Measurements from ENCODE around the gene SLC7A5. TPM values are rescaled to one million over a fixed set of nuclear protein-coding genes. Genes with fewer than 3 reads are reported as not detected.

The SLC7A5 gene
- total RNA-seq, 2 donors from 2014 or later: 374 to 588 TPM

- WGBS, 2 experiments (ENCODE audit: insufficient coverage in 1 of 2, insufficient read length in 1 of 2): 79 to 86% methylated on average over 10 of the region's 10 CpGs
- H3K27ac Mint-ChIP-seq: peak overlapping the region; percentile 81
- peak; percentile 61 for DNase-seq
Observed at GRCh38 chr16:87784812-87785211, 84.5 kb downstream of the SLC7A5 start.

GRCh38 chr16:87782033-87782432 lies 87.3 kb downstream of the SLC7A5 start:
- TF ChIP-seq CTCF (conservative IDR thresholded peaks at IDR 0.05): no peak
- H3K27ac ChIP-seq (ENCODE audit: low read depth, low read length): no peak overlapping the region
- no peak overlapping the region for H3K9ac ChIP-seq (ENCODE audit: extremely low read depth, low read length, poor library complexity, severe bottlenecking)
- no peak for DNase-seq
- Mint-ChIP-seq H3K4me1 (peaks cover 8% of the 10 kb centered on the region), H3K4me3 (no peak overlapping the region), H3K36me3 (ENCODE audit: low read depth) (no peaks in the 10 kb centered on the region), H3K27ac (no peak overlapping the region), H3K27me3 (ENCODE audit: insufficient read depth) (peaks cover 9% of the 10 kb centered on the region), H3K9me3 (no peaks in the 10 kb centered on the region)
- 97 to 100% methylated on average over 3 to 4 of the region's 4 CpGs for WGBS, 2 experiments (ENCODE audit: insufficient coverage in 1 of 2, insufficient read length in 1 of 2)
- peaks cover 5% of the 10 kb centered on the region for H3K4me1 ChIP-seq (ENCODE audit: control insufficient read depth, insufficient read depth, low read length)
- H3K36me3 ChIP-seq (ENCODE audit: control insufficient read depth, insufficient read depth, low read length): no peaks in the 10 kb centered on the region
- H3K4me3 ChIP-seq (ENCODE audit: low read length): no peak overlapping the region
- H3K9me3 ChIP-seq (ENCODE audit: control insufficient read depth, low read length): no peaks in the 10 kb centered on the region
- H3K27me3 ChIP-seq (ENCODE audit: control insufficient read depth, insufficient read depth, low read length, poor library complexity, severe bottlenecking): no peaks in the 10 kb centered on the region

More at GRCh38 chr16:87784812-87785211, 84.5 kb downstream of the SLC7A5 start:
- Histone ChIP-seq H3K9me3 (ENCODE audit: control insufficient read depth, low read length) (no peaks in the 10 kb centered on the region), H3K4me3 (ENCODE audit: low read length) (no peak overlapping the region), H3K4me1 (ENCODE audit: control insufficient read depth, insufficient read depth, low read length) (no peaks in the 10 kb centered on the region), H3K27me3 (ENCODE audit: control insufficient read depth, insufficient read depth, low read length, poor library complexity, severe bottlenecking) (no peaks in the 10 kb centered on the region), H3K9ac (ENCODE audit: extremely low read depth, low read length, poor library complexity, severe bottlenecking) (no peak overlapping the region), H3K36me3 (ENCODE audit: control insufficient read depth, insufficient read depth, low read length) (no peaks in the 10 kb centered on the region), H3K27ac (ENCODE audit: low read depth, low read length) (no peak overlapping the region)
- peaks cover 8% of the 10 kb centered on the region for H3K4me1 Mint-ChIP-seq
- no peak for TF ChIP-seq CTCF (conservative IDR thresholded peaks at IDR 0.05)
- no peak overlapping the region for H3K4me3 Mint-ChIP-seq
- H3K36me3 Mint-ChIP-seq (ENCODE audit: low read depth): no peaks in the 10 kb centered on the region
- no peaks in the 10 kb centered on the region for H3K9me3 Mint-ChIP-seq
- peaks cover 6% of the 10 kb centered on the region for H3K27me3 Mint-ChIP-seq (ENCODE audit: insufficient read depth)

GRCh38 chr16:87780385-87780989 lies 88.8 kb downstream of the SLC7A5 start:
- DNase-seq: no peak
- H3K27me3 Mint-ChIP-seq (ENCODE audit: insufficient read depth): peaks cover 10% of the 10 kb centered on the region
- Histone ChIP-seq H3K27me3 (ENCODE audit: control insufficient read depth, insufficient read depth, low read length, poor library complexity, severe bottlenecking) (no peaks in the 10 kb centered on the region), H3K4me3 (ENCODE audit: low read length) (no peak overlapping the region), H3K27ac (ENCODE audit: low read depth, low read length) (no peak overlapping the region), H3K9ac (ENCODE audit: extremely low read depth, low read length, poor library complexity, severe bottlenecking) (no peak overlapping the region), H3K4me1 (ENCODE audit: control insufficient read depth, insufficient read depth, low read length) (peaks cover 5% of the 10 kb centered on the region), H3K36me3 (ENCODE audit: control insufficient read depth, insufficient read depth, low read length) (no peaks in the 10 kb centered on the region), H3K9me3 (ENCODE audit: control insufficient read depth, low read length) (no peaks in the 10 kb centered on the region)
- peaks cover 8% of the 10 kb centered on the region for H3K4me1 Mint-ChIP-seq
- no peaks in the 10 kb centered on the region for H3K9me3 Mint-ChIP-seq
- TF ChIP-seq CTCF (conservative IDR thresholded peaks at IDR 0.05): no peak
- no peaks in the 10 kb centered on the region for H3K36me3 Mint-ChIP-seq (ENCODE audit: low read depth)
- H3K4me3 Mint-ChIP-seq: no peak overlapping the region
- peak overlapping the region; percentile 74 for H3K27ac Mint-ChIP-seq
- 86 to 91% methylated on average over 7 to 10 of the region's 10 CpGs for WGBS, 2 experiments (ENCODE audit: insufficient coverage in 1 of 2, insufficient read length in 1 of 2)

Small RNA genes lying within 50 kb of the gene (microRNA-seq; reads per million reads assigned to microRNA genes)
- not detected for gene MIR6775 (ENCODE audit: borderline microRNAs expressed)

Other genes starting within 250 kb of the SLC7A5 start
- gene KLHDC4, start 103.5 kb downstream of the SLC7A5 start, total RNA-seq: 10 to 100 TPM; 52.8 to 58.8 TPM
- gene CA5A, start 67.0 kb upstream of the SLC7A5 start, total RNA-seq: not detected
- gene BANP, start 81.9 kb upstream of the SLC7A5 start, total RNA-seq: 10 to 100 TPM; 39.5 to 45.5 TPM